GM12878 (cell line): Measurements from ENCODE around the gene REL. TPM values are rescaled to one million over a fixed set of nuclear protein-coding genes. Genes with fewer than 3 reads are reported as not detected.

Source experiments
- ATF2 ChIP-seq: IDR thresholded peaks from 2 replicates; pipeline ENCODE4 v1.6.1; 2012; ENCODE audit warnings: low read length, inconsistent platforms
- ATF7 ChIP-seq: fragments of 450-650 bp; IDR thresholded peaks from 2 replicates; pipeline ENCODE4 v1.6.1; 2016; ENCODE audit warnings: low read depth, mild to moderate bottlenecking
- BHLHE40 ChIP-seq, 2 experiments: fragments of 450-650 bp in 1 of 2; IDR thresholded peaks; 2 replicates each; pipeline ENCODE4 v1.6.1; 2011 to 2017; ENCODE audit warnings: low read depth in 2 of 2, borderline replicate concordance in 1 of 2, improper control_type of control experiment in 1 of 2, low read length in 1 of 2, mild to moderate bottlenecking in 1 of 2
- CBX3 ChIP-seq: fragments of 200-600 bp; sonication (generic); IDR thresholded peaks from 2 replicates; pipeline ENCODE4 v1.6.1; 2016; ENCODE audit warnings: low read depth, borderline replicate concordance
- CHD4 ChIP-seq: fragments of 200-600 bp; sonication (generic); IDR thresholded peaks from 2 replicates; pipeline ENCODE4 v1.6.1; 2016; ENCODE audit warnings: mild to moderate bottlenecking
- EED ChIP-seq: sonication (generic); IDR thresholded peaks from 2 replicates; pipeline ENCODE4 v1.6.1; 2016; ENCODE audit warnings: antibody characterized with exemption, low read depth
- ESRRA ChIP-seq: IDR thresholded peaks from 2 replicates; pipeline ENCODE4 v1.6.1; 2012; ENCODE audit warnings: mild to moderate bottlenecking, low read length, improper control_type of control experiment
- ETV6 ChIP-seq, 2 experiments: fragments of 450-650 bp in 1 of 2; IDR thresholded peaks in 1 of 2; conservative IDR thresholded peaks in 1 of 2; 2 replicates each; pipeline ENCODE4 v1.6.1; 2014; ENCODE audit warnings: antibody characterized with exemption in 1 of 2, borderline replicate concordance in 1 of 2, low read depth in 1 of 2, mild to moderate bottlenecking in 1 of 2, moderate library complexity in 1 of 2
- HDAC6 ChIP-seq: fragments of 200-600 bp; sonication (generic); IDR thresholded peaks from one replicate; pipeline ENCODE4 v1.8.0; 2017; ENCODE audit warnings: antibody characterized with exemption; ENCODE audit not compliant: unreplicated experiment
- HDGF ChIP-seq: fragments of 450-650 bp; IDR thresholded peaks from 2 replicates; pipeline ENCODE4 v1.6.1; 2016; ENCODE audit warnings: antibody characterized with exemption
- IKZF1 ChIP-seq: fragments of 450-650 bp; conservative IDR thresholded peaks from 2 replicates; pipeline ENCODE4 v1.6.1; 2017; ENCODE audit warnings: antibody characterized with exemption, mild to moderate bottlenecking
- IRF4 ChIP-seq: IDR thresholded peaks from 2 replicates; pipeline ENCODE4 v1.6.1; 2011; ENCODE audit warnings: low read depth, low read length
- JUNB ChIP-seq: IDR thresholded peaks from 2 replicates; pipeline ENCODE4 v1.6.1; 2016; ENCODE audit warnings: antibody characterized with exemption, mild to moderate bottlenecking
- MAX ChIP-seq: IDR thresholded peaks from 2 replicates; pipeline ENCODE4 v1.6.1; 2012; ENCODE audit warnings: low read depth, low read length, improper control_type of control experiment
- MEF2B ChIP-seq: fragments of 450-650 bp; IDR thresholded peaks from 2 replicates; pipeline ENCODE4 v1.6.1; 2018; ENCODE audit warnings: mild to moderate bottlenecking, moderate library complexity; ENCODE audit not compliant: partially characterized antibody, poor library complexity, severe bottlenecking
- NR2C1 ChIP-seq: fragments of 450-650 bp; IDR thresholded peaks from 2 replicates; pipeline ENCODE4 v1.6.1; 2017; ENCODE audit warnings: antibody characterized with exemption, mild to moderate bottlenecking, moderate library complexity
- PAX5 ChIP-seq: IDR thresholded peaks from 2 replicates; pipeline ENCODE4 v1.6.1; 2011; ENCODE audit warnings: low read depth, low read length, borderline replicate concordance
- POLR2AphosphoS5 ChIP-seq: IDR thresholded peaks from 2 replicates; pipeline ENCODE4 v1.6.1; 2011; ENCODE audit warnings: mild to moderate bottlenecking, low read length, inconsistent platforms
- POU2F2 ChIP-seq: IDR thresholded peaks from 3 replicates; pipeline ENCODE4 v1.6.1; 2011; ENCODE audit warnings: low read depth, mild to moderate bottlenecking, low read length, borderline replicate concordance
- RAD21 ChIP-seq: IDR thresholded peaks from 2 replicates; pipeline ENCODE4 v1.6.1; 2011; ENCODE audit warnings: mild to moderate bottlenecking, low read depth, low read length, moderate library complexity; ENCODE audit not compliant: insufficient read depth
- RBBP5 ChIP-seq: fragments of 200-600 bp; sonication (generic); conservative IDR thresholded peaks from 2 replicates; pipeline ENCODE4 v1.6.1; 2016
- RCOR1 ChIP-seq: conservative IDR thresholded peaks from 2 replicates; pipeline ENCODE4 v1.6.1; 2012; ENCODE audit warnings: low read depth, low read length, improper control_type of control experiment
- SKIL ChIP-seq: fragments of 450-650 bp; IDR thresholded peaks from 2 replicates; pipeline ENCODE4 v1.6.1; 2017; ENCODE audit warnings: mild to moderate bottlenecking, low read depth, inconsistent platforms; ENCODE audit not compliant: poor library complexity, severe bottlenecking
- SMAD5 ChIP-seq: IDR thresholded peaks from 2 replicates; pipeline ENCODE4 v1.6.1; 2016; ENCODE audit warnings: antibody characterized with exemption, low read depth
- STAT1 ChIP-seq: fragments of 450-650 bp; conservative IDR thresholded peaks from 2 replicates; pipeline ENCODE4 v1.6.1; 2014; ENCODE audit warnings: antibody characterized with exemption, mild to moderate bottlenecking
- TBL1XR1 ChIP-seq: IDR thresholded peaks from 2 replicates; pipeline ENCODE4 v1.6.1; 2012; ENCODE audit warnings: low read depth, low read length, improper control_type of control experiment
- USF1 ChIP-seq: IDR thresholded peaks from 2 replicates; pipeline ENCODE4 v1.6.1; 2011; ENCODE audit warnings: borderline replicate concordance, low read depth, mild to moderate bottlenecking, moderate library complexity, mixed read lengths, low read length; ENCODE audit not compliant: insufficient read depth; ENCODE audit errors: extremely low read length
- polyA plus RNA-seq, 11 experiments: library from polyadenylated mRNA; depleted of rRNA in 4 of 11; unstranded in 6 of 11; stranded (reverse) in 5 of 11; fragments of >200 nt; fragmentation: Nextera tagmentation in 4 of 11; fragmentation: Illumina TruSeq in 1 of 11; extraction: Ambion mirVana in 4 of 11; extraction: Trizol in 1 of 11; gene quantifications; 1 replicate in 1 of 11; 2 replicates in 10 of 11; pipeline versions ENCODE4 v1.2.1 to v1.2.3, GENCODE V29; 2011 to 2016; ENCODE audit warnings: inconsistent platforms in 2 of 11, missing spikeins in 2 of 11, low read depth in 1 of 11
- total RNA-seq, 4 experiments: library from RNA; depleted of rRNA in 3 of 4; stranded (reverse); fragments of >200 nt in 3 of 4; fragmentation: Illumina TruSeq in 1 of 4; extraction: Trizol in 1 of 4; gene quantifications; 2 replicates each; pipeline versions ENCODE4 v1.2.1 to v1.2.3, GENCODE V29; 2013 to 2021

The REL gene
- total and polyA plus RNA-seq, 10 of the 15 experiments (the other 5 are each of a cell fraction or from before 2014, with no cell fraction given) = 6.3 to 52.4 (median 26.6) TPM

- TF ChIP-seq ETV6 (conservative IDR thresholded peaks at IDR 0.05 in 1 of 2, IDR thresholded peaks at IDR 0.05 in 1 of 2; ENCODE audit: borderline replicate concordance in 1 of 2, low read depth in 1 of 2) = 0 out of 4 replicates have a peak, but pooled peaks of 1 of the 2 experiments have one; percentile 17
- no peak for TF ChIP-seq STAT1
- peak; percentile 96 for TF ChIP-seq IKZF1
- no peak for TF ChIP-seq RAD21
- peak; percentile 70 for TF ChIP-seq SKIL
- no peak for TF ChIP-seq MEF2B
- no peak for TF ChIP-seq RCOR1
- no peak for TF ChIP-seq CBX3
- no peak for TF ChIP-seq HDAC6
- peak in 1 of 2 experiments; percentile 36; a peak in 1 of 4 replicates for TF ChIP-seq BHLHE40 (IDR thresholded peaks at IDR 0.05; ENCODE audit: borderline replicate concordance in 1 of 2, low read depth in 2 of 2, low read length in 1 of 2)
- TF ChIP-seq POU2F2 = peak; percentile 95
- no peak for TF ChIP-seq CHD4
- TF ChIP-seq EED = peak; percentile 69; the same call in 1 of the 2 replicates
- no peak for TF ChIP-seq MAX
- no peak for TF ChIP-seq IRF4
- TF ChIP-seq HDGF = 0 out of 2 replicates have a peak, but pooled peaks have one; percentile 15
- TF ChIP-seq SMAD5 = no peak
- no peak for TF ChIP-seq TBL1XR1
- peak; percentile 94 for TF ChIP-seq ATF2
- no peak for TF ChIP-seq RBBP5
- peak; percentile 68; the same call in 1 of the 2 replicates for TF ChIP-seq PAX5
- no peak for TF ChIP-seq ESRRA
- TF ChIP-seq JUNB = peak; percentile 65
- peak; percentile 91 for TF ChIP-seq ATF7
- no peak for TF ChIP-seq NR2C1
- TF ChIP-seq POLR2AphosphoS5 = peak; percentile 84
- TF ChIP-seq USF1 = no peak
These were observed 18.0 kb downstream of the REL start (continued) for GRCh38 chr2:60899230-60899891.
